Medulla oblongata (tissue), 1 donor: Measurements from ENCODE around the gene ABCB10.

ENCODE experiments used
- DNase-seq: peaks from one replicate; pipeline ENCODE4 v3.0.0-alpha.2; 2015; ENCODE audit errors: extremely low spot score

ABCB10 gene

DNA sequence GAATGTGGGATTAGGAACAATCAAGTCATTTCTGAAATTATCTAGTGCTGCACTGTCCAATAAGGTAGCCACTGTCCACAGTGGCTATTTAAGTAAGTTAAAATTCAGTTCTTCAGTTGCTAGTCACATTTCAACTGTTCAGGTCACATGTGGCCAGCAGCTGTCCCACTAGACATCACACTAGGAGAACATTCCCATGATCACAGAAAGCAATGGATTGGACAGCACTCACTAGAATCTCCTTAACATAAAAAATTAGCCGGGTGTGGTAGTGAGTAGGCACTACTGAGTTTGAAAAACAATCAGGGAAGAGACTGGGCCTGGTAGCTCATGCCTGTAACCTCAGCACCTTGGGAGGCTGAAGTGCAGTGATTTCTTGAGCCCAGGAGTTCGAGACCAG lies 84.0 kb downstream of the ABCB10 start:
- no peak for DNase-seq

DNA sequence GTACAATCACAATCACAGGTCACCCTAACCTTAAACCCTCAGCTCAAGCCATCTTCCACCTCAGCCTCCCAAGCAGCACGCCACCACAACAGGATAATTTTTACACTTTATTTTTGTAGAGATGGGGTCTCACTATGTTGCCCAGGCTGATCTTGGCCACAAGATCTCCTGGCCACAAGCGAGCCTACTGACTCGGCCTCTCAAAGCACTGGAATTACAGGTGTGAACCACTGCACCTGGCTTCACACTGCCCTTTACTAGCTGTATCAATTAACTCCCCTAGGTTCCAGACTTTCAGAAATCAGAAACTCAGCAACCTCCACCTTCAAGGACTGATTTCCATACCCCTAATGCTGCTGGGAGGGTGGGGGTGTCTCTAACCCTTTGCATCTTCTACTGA lies 87.3 kb downstream of the ABCB10 start:
- no peak for DNase-seq

DNA sequence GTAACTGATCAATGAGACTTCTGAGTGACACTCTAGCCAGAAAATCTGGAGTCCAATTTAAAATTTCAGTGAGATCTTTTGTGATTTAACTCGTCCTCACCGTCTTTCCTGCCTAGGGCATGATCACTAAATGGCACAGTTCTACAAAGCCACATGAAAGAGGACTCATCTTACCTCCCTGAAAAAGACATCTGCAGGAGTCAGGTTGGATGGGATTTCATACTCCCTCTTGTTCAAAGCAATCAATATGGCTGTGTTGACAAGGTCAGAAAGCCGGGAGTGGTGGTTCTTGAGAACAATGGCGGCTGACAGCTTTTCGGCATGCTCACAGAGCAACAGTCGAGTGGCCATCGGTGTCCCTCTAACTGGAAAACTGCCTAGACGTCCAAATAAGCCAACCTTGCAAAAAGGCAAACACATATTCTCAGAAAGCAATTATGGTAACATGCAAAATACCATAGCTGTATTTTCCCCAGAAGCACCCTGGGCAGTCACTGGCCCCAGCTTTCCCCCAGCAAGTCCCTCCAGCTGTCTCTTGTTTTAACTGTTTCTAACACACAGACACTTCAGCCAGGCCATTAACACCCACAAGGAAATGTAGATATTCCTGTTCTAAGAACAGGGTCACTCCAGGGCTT lies 88.0 kb downstream of the ABCB10 start:
- DNase-seq, result no peak

DNA sequence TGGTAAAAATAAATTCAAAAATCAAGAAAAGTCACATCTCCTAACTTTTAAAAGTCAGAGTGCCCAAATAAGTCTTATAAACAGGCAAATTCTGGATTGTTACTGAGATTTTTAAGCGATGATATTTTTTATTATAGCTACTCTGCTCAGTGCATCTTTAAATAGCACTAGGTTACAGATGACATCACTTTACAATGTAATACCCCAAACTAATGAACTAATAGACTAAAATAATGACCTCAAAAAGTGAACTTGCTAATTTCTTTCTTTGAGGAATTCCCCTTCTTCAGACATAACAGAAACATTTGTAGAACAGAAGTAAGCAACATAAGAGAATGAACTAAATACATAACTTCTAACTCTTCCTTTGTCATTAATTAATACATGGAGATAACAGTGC lies 91.6 kb downstream of the ABCB10 start:
- DNase-seq, result no peak
